SH-SY5Y (cell line): Measurements from ENCODE around the gene PRELID3B.

Source experiments
- GATA2 ChIP-seq: IDR thresholded peaks from 2 replicates; pipeline ENCODE4 v1.6.1; 2011; ENCODE audit warnings: mild to moderate bottlenecking, low read depth, low read length
- GATA3 ChIP-seq: IDR thresholded peaks from 2 replicates; pipeline ENCODE4 v1.6.1; 2011; ENCODE audit warnings: low read depth, mild to moderate bottlenecking, low read length, moderate library complexity

DNA sequence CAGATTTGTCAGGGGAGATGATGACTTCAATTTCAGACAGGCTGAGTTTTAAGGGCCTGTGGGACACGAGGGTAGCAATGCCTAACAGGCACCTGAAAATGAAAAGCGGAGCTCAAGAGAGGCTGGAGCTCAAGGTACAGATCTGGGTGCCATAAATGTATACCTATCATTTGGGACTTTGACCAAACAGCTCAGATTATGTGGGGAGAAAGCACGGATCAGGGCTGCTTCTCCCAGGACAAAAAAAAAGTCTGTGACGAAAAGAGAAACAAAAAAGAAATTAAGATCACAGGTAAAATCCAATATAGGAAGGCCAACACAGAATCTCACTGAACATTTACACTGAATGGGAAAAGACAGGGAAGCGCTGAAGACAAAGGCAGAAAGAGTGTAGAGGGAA, 1.9 kb downstream of the PRELID3B start:
- TF ChIP-seq GATA2 (no peak), GATA3 (no peak)
